Lower lobe of right lung (tissue), 2 donors: ENCODE data around the gene CACNA1D. TPM values are rescaled to one million over a fixed set of nuclear protein-coding genes. Genes with fewer than 3 reads are reported as not detected.

Experiments used
- ATAC-seq, 2 donors: fragments of 200-7000 bp; cut with Tn5 transposase; one replicate each; pipeline ENCODE4 v1.9.1; 2020 to 2022; ENCODE audit warnings: mild to moderate bottlenecking in 2 of 2, moderate library complexity in 2 of 2
- DNase-seq: peaks from one replicate; pipeline ENCODE4 v3.0.0-alpha.2; 2020
- H3K27ac ChIP-seq: fragments of 200-600 bp; one replicate; pipeline ENCODE4 v1.8.0; 2022
- H3K27me3 ChIP-seq: fragments of 200-600 bp; one replicate; pipeline ENCODE4 v1.8.0; 2022; ENCODE audit warnings: low read depth
- H3K36me3 ChIP-seq: fragments of 200-600 bp; one replicate; pipeline ENCODE4 v1.8.0; 2022; ENCODE audit warnings: mild to moderate bottlenecking
- H3K4me1 ChIP-seq: fragments of 200-600 bp; one replicate; pipeline ENCODE4 v1.8.0; 2022
- H3K4me3 ChIP-seq: fragments of 200-600 bp; one replicate; pipeline ENCODE4 v1.8.0; 2022; ENCODE audit warnings: mild to moderate bottlenecking
- H3K9me3 ChIP-seq: fragments of 200-600 bp; one replicate; pipeline ENCODE4 v1.8.0; 2022
- intact Hi-C: fragments of 100-400 bp; cut with DNase I; formaldehyde crosslinking; loops from one replicate; pipeline ENCODE4 v1.11.0; 2022
- total RNA-seq: library from RNA; stranded (reverse); fragmentation: NEBNext Ultra II Directional; extraction: Animal tissue kit (Norgen Biotek cat#: 25700); gene quantifications from one replicate; pipeline ENCODE4 v1.2.1, GENCODE V29; 2021
- TF ChIP-seq, protein P1 (sequence below): fragments of 200-600 bp; IDR thresholded peaks from one replicate; pipeline ENCODE4 v1.8.0; 2022; ENCODE audit warnings: antibody characterized with exemption, mild to moderate bottlenecking
- donor health status: DM: no; HTN: yes; CAD: no; lungs with severe emphysema.

The CACNA1D gene
- total RNA-seq, 1 donor from 2014 or later: 33.6 TPM

DNA sequence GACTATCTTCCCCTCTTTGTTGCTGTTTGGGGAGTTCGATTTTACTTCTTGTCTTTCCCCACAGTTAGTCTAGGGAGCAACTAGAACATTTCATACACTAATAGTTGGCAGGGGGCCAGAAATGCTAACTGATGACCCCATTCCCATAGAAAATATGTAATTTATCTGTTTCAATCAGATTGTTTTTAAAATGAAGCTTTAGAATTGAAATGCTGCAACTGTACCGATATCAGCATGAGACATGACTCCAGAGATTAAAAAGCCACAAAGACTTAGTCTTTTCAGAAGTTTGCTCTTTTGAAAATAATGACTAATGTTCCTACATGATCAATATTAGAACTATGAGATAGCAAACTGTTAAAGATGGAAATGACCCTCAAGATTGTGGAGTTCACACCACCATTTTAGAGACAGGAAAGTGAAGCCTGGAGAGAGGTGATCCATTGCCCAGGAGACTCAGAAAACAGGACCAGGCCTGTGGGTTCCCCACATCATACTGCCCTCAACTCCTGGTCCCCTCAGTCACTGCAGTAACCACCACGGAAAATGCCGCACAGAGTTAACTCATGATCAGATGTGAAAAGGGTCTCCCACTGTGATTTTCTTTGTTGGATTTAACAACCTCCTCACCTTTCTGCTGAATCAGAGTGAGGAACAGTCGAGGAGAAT lies 221.5 kb downstream of the CACNA1D start:
- TF ChIP-seq, protein P1, sequence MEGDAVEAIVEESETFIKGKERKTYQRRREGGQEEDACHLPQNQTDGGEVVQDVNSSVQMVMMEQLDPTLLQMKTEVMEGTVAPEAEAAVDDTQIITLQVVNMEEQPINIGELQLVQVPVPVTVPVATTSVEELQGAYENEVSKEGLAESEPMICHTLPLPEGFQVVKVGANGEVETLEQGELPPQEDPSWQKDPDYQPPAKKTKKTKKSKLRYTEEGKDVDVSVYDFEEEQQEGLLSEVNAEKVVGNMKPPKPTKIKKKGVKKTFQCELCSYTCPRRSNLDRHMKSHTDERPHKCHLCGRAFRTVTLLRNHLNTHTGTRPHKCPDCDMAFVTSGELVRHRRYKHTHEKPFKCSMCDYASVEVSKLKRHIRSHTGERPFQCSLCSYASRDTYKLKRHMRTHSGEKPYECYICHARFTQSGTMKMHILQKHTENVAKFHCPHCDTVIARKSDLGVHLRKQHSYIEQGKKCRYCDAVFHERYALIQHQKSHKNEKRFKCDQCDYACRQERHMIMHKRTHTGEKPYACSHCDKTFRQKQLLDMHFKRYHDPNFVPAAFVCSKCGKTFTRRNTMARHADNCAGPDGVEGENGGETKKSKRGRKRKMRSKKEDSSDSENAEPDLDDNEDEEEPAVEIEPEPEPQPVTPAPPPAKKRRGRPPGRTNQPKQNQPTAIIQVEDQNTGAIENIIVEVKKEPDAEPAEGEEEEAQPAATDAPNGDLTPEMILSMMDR: no peak
- DNase-seq: no peak
- Histone ChIP-seq H3K27me3 (no peaks in the 10 kb centered on the region), H3K4me3 (no peak overlapping the region), H3K4me1 (peaks cover 13% of the 10 kb centered on the region), H3K9me3 (no peaks in the 10 kb centered on the region), H3K27ac (no peak overlapping the region), H3K36me3 (no peaks in the 10 kb centered on the region)
- no peak for ATAC-seq
- intact Hi-C loops: loop anchor here (10.0 kb wide), 1 partner anchor 341 kb away; no protein-coding TSS in a partner anchor

DNA sequence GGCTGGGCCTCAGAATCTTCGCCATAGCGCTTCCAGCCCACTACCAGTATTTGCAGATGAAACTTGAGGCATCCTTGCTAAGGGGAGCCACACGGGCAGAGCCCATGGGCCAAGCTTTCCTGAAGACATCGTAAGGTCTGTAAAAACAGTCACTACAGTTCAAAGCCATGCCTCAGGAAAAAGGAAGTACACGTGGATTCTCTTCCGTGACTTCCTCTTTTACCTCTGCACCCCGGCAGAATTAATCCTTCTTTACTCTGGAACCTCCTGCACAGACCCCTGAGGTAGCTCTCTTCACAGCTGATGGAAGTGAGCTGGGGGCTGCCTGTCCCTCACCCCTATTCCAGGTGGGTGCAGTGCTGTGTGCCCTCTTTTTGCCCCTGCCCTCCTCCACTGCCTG lies 222.6 kb downstream of the CACNA1D start:
- H3K4me1 ChIP-seq: peaks cover 13% of the 10 kb centered on the region
- no peak overlapping the region for H3K4me3 ChIP-seq
- no peak for ATAC-seq
- DNase-seq: no peak
- intact Hi-C loops: loop anchor here (10.0 kb wide), 1 partner anchor 342 kb away; no protein-coding TSS in a partner anchor
- no peaks in the 10 kb centered on the region for H3K27me3 ChIP-seq
- TF ChIP-seq, protein P1: no peak
- no peaks in the 10 kb centered on the region for H3K9me3 ChIP-seq
- H3K27ac ChIP-seq: no peak overlapping the region
- H3K36me3 ChIP-seq: no peaks in the 10 kb centered on the region

DNA sequence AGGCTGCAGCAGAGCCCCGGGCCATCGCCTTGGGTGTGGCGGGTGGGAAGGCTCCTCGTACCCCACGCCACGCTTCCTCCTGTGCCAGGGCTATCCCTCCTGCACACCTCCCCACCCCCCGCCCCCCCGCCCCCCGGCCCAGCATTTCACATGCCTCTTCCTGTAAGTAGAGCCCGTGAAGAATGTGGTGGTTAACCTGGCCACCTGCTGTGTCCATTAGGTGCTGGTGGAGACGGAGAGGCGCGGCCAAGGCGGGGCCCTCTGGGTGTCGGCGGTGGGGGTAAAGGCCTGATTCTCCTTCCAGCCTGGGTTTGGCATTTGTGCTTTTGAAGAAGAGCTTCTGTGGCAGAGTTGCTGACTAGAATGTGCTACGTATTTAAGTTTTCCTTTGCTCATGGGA lies 224.1 kb downstream of the CACNA1D start:
- H3K27ac ChIP-seq: no peak overlapping the region
- H3K4me1 ChIP-seq: peaks cover 13% of the 10 kb centered on the region
- no peak overlapping the region for H3K4me3 ChIP-seq
- H3K27me3 ChIP-seq: no peaks in the 10 kb centered on the region
- intact Hi-C loops: loop anchor here (10.0 kb wide), 1 partner anchor 344 kb away; no protein-coding TSS in a partner anchor
- ATAC-seq: no peak
- H3K9me3 ChIP-seq: no peaks in the 10 kb centered on the region
- no peak for DNase-seq
- no peaks in the 10 kb centered on the region for H3K36me3 ChIP-seq
- TF ChIP-seq, protein P1: no peak

DNA sequence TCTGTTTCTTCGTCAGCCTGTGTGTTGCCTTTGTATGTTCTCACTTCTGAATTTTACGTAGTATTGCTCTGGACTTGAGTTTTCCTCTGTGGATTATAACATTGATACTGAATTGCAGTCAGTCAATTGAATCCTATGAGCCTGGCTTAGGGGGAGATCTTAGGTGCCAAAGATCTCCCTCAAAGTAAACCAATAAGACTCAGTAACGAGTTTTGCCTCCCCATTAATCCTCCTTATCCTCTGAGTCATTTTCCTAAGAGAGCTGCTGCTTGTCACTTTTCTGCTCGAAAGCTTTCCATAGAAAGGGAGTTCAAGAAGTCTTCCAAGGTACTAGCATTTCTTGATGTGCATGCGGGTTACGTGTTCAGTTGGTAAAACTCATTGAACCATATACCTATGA lies 225.4 kb downstream of the CACNA1D start:
- TF ChIP-seq, protein P1: no peak
- intact Hi-C loops: loop anchor here (10.0 kb wide), 1 partner anchor 345 kb away; no protein-coding TSS in a partner anchor

DNA sequence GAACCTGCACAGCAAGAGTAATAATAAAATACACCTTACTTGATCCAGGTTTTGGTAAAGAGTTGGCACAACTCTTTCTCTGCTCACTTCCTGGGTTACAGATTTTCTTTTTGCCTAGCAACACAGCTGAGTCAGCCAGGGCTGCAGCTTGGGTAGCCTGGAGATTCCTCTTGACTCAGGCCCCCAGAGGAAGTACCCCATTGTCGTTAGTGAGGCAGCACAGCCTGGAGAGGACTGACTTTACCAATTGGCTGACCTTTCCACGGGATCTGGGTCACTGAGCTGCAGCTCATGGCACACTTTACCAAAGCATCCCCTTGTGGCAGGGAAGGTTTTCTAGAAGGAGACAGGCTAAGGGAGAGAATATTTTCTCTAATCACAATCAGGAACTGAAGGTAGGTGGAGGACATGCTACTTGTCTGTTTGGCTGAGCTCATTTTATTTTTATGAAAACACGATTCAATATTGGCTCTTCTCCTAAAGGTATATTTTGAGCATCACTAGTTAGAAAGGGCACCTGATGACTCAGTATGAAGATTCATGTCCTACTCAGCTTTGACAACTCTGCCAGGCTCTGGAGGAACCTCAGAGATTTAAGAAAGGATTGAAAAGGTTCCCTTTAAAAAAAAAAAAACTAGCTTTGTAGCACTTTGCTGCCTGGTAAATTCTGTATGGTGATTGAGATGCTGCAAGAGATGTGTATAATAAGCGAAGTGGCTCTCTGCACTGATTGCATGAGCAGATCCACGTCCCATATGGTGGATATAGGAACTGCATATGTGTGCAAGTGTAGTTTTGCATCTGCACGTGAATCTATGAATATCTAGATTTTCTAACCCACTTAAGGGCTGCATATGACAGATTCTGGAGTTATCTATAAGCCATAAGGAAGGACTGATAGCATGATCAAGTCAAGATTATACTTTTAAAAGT lies 227.0 kb downstream of the CACNA1D start:
- no peaks in the 10 kb centered on the region for H3K27me3 ChIP-seq
- H3K4me1 ChIP-seq: no peaks in the 10 kb centered on the region
- TF ChIP-seq, protein P1: no peak
- H3K9me3 ChIP-seq: no peaks in the 10 kb centered on the region
- no peak overlapping the region for H3K4me3 ChIP-seq
- ATAC-seq (no peak), DNase-seq (no peak)
- no peak overlapping the region for H3K27ac ChIP-seq
- no peaks in the 10 kb centered on the region for H3K36me3 ChIP-seq
- intact Hi-C loops: no loop called here

More for the DNA sequence above, 225.4 kb downstream of the CACNA1D start:
- Histone ChIP-seq H3K27ac (no peak overlapping the region), H3K27me3 (no peaks in the 10 kb centered on the region), H3K36me3 (no peaks in the 10 kb centered on the region), H3K4me3 (no peak overlapping the region), H3K9me3 (no peaks in the 10 kb centered on the region), H3K4me1 (no peaks in the 10 kb centered on the region)
- no peak for DNase-seq
- ATAC-seq: no peak
